HG02571 (cell line): ENCODE measurements around the gene SETD6.
"Not testable (repeated sequence)": the region's sequence is repeated elsewhere in the genome, so short reads cannot be mapped to it uniquely, and the experiment has no call there.

Experiments used
- ATAC-seq: cut with Tn5 transposase; IDR thresholded peaks from one replicate; pipeline ENCODE4 v1.9.1; 2021; ENCODE audit warnings: mild to moderate bottlenecking, moderate library complexity; ENCODE audit not compliant: unreplicated experiment

Gene SETD6

DNA sequence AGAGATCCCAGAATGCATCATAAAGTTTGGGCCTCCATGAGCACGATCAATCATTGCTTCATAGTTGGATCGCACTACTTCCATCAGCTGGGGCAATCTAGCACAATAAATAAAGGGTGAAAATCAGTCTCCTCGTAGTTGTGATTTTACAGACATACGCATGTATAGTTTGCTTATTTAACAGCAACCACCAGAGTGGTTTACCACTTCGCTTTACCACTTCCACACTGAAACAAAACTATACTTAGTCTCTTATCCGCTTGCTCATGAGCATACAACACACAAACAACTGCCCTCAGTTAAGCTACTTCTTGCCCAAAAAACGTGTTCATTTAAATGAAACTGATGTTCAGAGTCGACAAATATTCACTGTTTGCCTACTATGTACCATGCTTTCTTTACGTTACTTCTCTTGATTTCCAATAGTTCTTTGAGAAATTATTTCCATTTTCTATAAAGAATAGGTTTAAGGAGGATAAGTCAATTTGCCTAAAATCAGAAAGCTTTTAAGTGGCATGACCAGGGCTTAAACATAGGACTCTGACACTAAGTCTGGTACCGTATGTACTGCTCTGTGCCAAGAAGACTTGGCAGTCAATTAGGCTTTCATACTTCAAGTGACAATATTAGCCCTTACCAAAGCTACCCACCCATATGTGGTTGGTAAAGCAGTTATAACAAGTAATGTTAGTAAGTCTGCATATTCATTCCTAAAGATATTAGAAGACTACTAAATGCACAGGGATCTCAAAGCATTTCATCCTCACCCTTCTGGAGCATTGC, 22.0 kb downstream of the SETD6 start:
- no peak for ATAC-seq

GRCh38 chr16:58541711-58542110, 26.4 kb downstream of the SETD6 start:
- no peak for ATAC-seq

DNA sequence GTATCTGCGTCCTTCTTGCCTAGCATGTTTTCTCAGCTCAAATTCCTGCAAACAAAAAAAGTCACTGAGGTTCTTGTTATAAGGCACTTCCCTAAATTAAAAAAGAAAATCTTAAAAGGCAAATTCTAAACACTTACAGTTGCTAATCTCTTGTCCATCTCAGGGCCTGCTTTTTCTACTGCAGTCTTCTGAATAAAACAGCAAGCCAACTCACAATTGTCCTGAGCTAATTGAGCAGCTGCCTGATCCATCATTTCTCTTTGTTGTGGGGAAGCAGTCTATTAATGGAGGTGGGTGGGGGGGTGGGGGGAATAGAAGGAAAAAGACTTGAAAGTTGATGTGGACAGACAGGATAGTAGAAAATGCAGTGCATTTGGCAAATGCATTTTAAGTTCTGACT, 27.0 kb downstream of the SETD6 start:
- ATAC-seq, result no peak

DNA sequence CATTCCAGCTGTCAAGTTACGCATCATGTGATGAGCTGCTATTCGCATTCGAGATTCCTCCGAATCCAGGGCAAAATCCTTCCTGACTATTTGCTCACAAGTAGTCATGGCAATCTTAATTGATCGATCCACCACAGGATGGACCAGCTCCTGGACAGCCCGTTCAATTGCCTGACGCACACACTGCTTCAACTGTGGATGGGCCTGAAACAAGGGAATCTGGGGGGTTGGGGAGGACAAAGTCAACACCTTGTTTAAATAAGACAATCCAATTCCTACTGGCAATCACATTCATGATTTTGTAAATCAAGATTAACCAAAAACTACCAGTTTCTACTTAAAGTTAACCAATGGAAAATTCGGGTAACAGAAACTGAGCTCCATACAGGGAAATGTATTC, 28.4 kb downstream of the SETD6 start:
- ATAC-seq, result no peak

GRCh38 chr16:58548378-58548777, 33.1 kb downstream of the SETD6 start:
- ATAC-seq, result no peak

- no peak for ATAC-seq
These were observed 36.2 kb downstream of the SETD6 start for GRCh38 chr16:58551496-58551895.

DNA sequence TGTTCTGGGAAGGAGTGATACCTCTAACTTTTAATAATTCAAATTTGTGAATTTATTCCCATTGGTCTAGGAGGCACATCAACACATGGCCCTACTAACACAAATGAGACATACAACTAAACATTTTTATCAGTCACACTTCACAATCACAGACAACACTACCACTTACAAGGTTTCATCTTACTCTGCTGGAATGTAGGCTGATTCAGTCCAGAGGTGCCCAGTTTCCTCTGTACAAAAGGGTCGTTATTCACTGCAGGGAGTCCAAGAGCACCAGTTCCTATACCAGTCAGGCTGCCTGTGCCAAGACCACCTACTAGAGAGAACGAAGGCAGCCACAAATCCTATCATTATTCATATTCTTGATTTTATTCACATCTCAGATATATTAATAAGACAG, 41.4 kb downstream of the SETD6 start:
- ATAC-seq, result no peak

- ATAC-seq, result no peak
These were observed 47.9 kb downstream of the SETD6 start for GRCh38 chr16:58563235-58563634.

- ATAC-seq, result no peak
These were observed 48.5 kb downstream of the SETD6 start for GRCh38 chr16:58563775-58564174.

- ATAC-seq, result not testable (repeated sequence)
These were observed 50.4 kb downstream of the SETD6 start for GRCh38 chr16:58565697-58566096.
